Measurements from ENCODE around the gene HYI.

Gene HYI

GRCh38 chr1:43405876-43406234, 47.9 kb downstream of the HYI start:
- DNase-seq (ENCODE audit: low read depth), result no peak
- no peak overlapping the region for H3K4me3 ChIP-seq (ENCODE audit: low read length)
- TF ChIP-seq, protein P1, sequence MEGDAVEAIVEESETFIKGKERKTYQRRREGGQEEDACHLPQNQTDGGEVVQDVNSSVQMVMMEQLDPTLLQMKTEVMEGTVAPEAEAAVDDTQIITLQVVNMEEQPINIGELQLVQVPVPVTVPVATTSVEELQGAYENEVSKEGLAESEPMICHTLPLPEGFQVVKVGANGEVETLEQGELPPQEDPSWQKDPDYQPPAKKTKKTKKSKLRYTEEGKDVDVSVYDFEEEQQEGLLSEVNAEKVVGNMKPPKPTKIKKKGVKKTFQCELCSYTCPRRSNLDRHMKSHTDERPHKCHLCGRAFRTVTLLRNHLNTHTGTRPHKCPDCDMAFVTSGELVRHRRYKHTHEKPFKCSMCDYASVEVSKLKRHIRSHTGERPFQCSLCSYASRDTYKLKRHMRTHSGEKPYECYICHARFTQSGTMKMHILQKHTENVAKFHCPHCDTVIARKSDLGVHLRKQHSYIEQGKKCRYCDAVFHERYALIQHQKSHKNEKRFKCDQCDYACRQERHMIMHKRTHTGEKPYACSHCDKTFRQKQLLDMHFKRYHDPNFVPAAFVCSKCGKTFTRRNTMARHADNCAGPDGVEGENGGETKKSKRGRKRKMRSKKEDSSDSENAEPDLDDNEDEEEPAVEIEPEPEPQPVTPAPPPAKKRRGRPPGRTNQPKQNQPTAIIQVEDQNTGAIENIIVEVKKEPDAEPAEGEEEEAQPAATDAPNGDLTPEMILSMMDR (IDR thresholded peaks at IDR 0.05; ENCODE audit: insufficient read depth, low read depth, low read length, missing control alignments), result no peak

GRCh38 chr1:43405219-43405875, 48.4 kb downstream of the HYI start:
- no peak for DNase-seq (ENCODE audit: low read depth)
- TF ChIP-seq, protein P1 (IDR thresholded peaks at IDR 0.05; ENCODE audit: insufficient read depth, low read depth, low read length, missing control alignments), result no peak
- H3K4me3 ChIP-seq (ENCODE audit: low read length), result no peak overlapping the region

DNA sequence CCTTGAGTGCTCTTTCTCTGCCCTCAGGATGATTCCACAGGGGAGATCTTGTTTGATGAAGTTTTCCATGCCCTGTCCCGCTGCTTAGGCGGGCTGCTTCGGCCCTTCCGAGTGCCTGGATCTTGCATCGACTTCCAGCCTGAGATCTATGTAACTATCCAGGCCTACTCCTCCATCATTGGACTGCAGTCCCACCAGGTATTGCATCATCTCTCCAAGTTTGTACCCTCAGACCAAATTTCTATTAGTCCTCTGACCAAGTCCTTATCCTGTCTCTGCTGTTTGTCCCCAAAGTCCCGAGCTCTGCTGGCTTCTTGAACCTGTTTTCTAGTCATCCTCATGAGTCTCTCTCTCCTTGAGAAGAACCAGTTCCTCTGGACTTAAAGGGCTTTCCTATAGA, 49.4 kb downstream of the HYI start:
- H3K4me3 ChIP-seq (ENCODE audit: low read length), result no peak overlapping the region
- TF ChIP-seq, protein P1 (IDR thresholded peaks at IDR 0.05; ENCODE audit: insufficient read depth, low read depth, low read length, missing control alignments), result no peak
- DNase-seq (ENCODE audit: low read depth), result no peak

DNA sequence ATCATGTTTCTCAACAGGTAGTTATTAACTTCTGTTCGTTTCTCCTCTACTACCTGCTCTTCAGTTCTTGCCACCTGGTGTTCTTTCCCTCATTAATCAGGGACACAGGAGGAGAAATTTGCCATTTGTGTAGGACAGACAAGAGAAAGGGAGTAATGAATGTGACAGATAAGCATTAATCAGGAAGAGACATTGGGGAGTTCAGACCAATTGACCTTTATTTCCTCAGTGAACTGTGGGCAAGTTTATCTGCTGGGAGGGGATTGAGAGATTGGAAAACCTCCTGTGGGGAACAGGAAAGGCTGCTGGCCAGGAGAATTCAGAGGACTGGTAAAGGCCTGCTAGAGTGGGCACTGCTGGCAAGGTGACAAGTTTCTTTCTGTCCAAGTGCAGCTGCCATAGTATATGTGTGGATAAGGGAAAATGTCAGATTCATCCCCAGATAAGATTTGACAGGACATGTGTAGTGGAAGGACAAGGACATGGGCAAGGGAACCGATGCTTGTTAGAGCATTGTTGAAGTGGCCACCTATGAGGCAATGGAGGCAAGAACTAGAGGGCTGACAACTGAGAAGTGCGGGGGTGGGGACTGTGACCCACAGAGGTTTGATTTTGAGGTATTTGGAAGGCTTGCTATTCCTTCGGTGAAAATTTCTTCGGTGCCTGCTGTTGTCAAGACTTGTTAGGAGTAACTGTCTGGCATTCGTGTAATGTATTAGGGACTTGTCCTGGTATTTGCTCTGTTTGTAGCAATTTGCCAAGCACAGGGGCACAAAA, 51.5 kb downstream of the HYI start:
- no peak overlapping the region for H3K4me3 ChIP-seq (ENCODE audit: low read length)
- DNase-seq (ENCODE audit: low read depth), result no peak
- TF ChIP-seq, protein P1 (IDR thresholded peaks at IDR 0.05; ENCODE audit: insufficient read depth, low read depth, low read length, missing control alignments), result no peak

Data from epithelial cell of esophagus (primary cell).